IMR-90 (cell line): Measurements from ENCODE around the gene TMEM121B. TPM values are rescaled to one million over a fixed set of nuclear protein-coding genes. Genes with fewer than 3 reads are reported as not detected.

Experiments
- ATAC-seq: fragments of 200-7000 bp; cut with Tn5 transposase; 2 replicates; pipeline ENCODE4 v1.9.1; 2020; ENCODE audit warnings: low read depth, mild to moderate bottlenecking, moderate library complexity
- BruUV-seq: library from RNA; stranded (reverse); fragments of 400-500 nt; replicated peaks from 2 replicates; lab custom pipeline; 2021; lab: Mats Ljungman, UMichigan
- CTCF ChIA-PET: fragments of 300-600 bp; formaldehyde crosslinking; extraction: SDS; loops from one replicate; lab custom pipeline; 2021; ENCODE audit warnings: antibody characterized with exemption; lab: Yijun Ruan, JAX
- POLR2A ChIA-PET: fragments of 300-600 bp; sonication (Branson Sonifier 250); formaldehyde crosslinking; loops from one replicate; lab custom pipeline; 2022; ENCODE audit warnings: antibody characterized with exemption; ENCODE audit not compliant: unreplicated experiment; lab: Charles Lee
- DNase-seq: peaks from one replicate; pipeline ENCODE4 v3.0.0; 2013
- H2AFZ ChIP-seq: replicated peaks from 2 replicates; pipeline ENCODE3; 2013; ENCODE audit warnings: low read length, mild to moderate bottlenecking; ENCODE audit not compliant: poor library complexity
- H2AK5ac ChIP-seq: 2 replicates; pipeline ENCODE4 v1.6.1; 2013; ENCODE audit warnings: low read depth, low read length, inconsistent platforms
- H2AK9ac ChIP-seq: replicated peaks from 2 replicates; pipeline ENCODE3; 2013; ENCODE audit warnings: mild to moderate bottlenecking, low read depth, low read length, moderate library complexity; ENCODE audit not compliant: poor library complexity
- H2BK120ac ChIP-seq: 2 replicates; pipeline ENCODE4 v1.6.1; 2013; ENCODE audit warnings: low read depth, low read length, inconsistent platforms
- H2BK15ac ChIP-seq: 3 replicates; pipeline ENCODE4 v1.6.1; 2013; ENCODE audit warnings: low read depth, low read length, inconsistent platforms
- H2BK20ac ChIP-seq: 2 replicates; pipeline ENCODE4 v1.6.1; 2013; ENCODE audit warnings: low read depth, mild to moderate bottlenecking, inconsistent platforms, low read length, moderate library complexity
- H2BK5ac ChIP-seq: 2 replicates; pipeline ENCODE4 v1.6.1; 2013; ENCODE audit warnings: mild to moderate bottlenecking, low read depth, low read length, inconsistent platforms; ENCODE audit not compliant: poor library complexity, severe bottlenecking
- H3K14ac ChIP-seq: replicated peaks from 2 replicates; pipeline ENCODE4 v1.6.1; 2013; ENCODE audit warnings: low read depth, low read length, inconsistent platforms
- H3K18ac ChIP-seq: 2 replicates; pipeline ENCODE4 v1.6.1; 2013; ENCODE audit warnings: low read depth, low read length, control low read depth
- H3K23ac ChIP-seq: 2 replicates; pipeline ENCODE4 v1.6.1; 2013; ENCODE audit warnings: low read depth, low read length, inconsistent platforms
- H3K27ac ChIP-seq: 2 replicates; pipeline ENCODE4 v1.5.1; 2013; ENCODE audit warnings: mild to moderate bottlenecking, control low read depth, low read length; ENCODE audit not compliant: insufficient read depth
- H3K27me3 ChIP-seq: 2 replicates; pipeline ENCODE4 v1.6.1; 2013; ENCODE audit warnings: low read length; ENCODE audit not compliant: control insufficient read depth, insufficient read depth
- H3K36me3 ChIP-seq: 2 replicates; pipeline ENCODE4 v1.6.1; 2013; ENCODE audit warnings: low read length, mixed read lengths; ENCODE audit not compliant: control insufficient read depth, insufficient read depth
- H3K4ac ChIP-seq: 2 replicates; pipeline ENCODE4 v1.6.1; 2013; ENCODE audit warnings: low read depth, low read length, inconsistent platforms
- H3K4me1 ChIP-seq: 2 replicates; pipeline ENCODE4 v1.6.1; 2013; ENCODE audit warnings: low read length, mixed read lengths; ENCODE audit not compliant: control insufficient read depth, insufficient read depth
- H3K4me2 ChIP-seq: 2 replicates; pipeline ENCODE4 v1.6.1; 2013; ENCODE audit warnings: low read depth, mild to moderate bottlenecking, control low read depth, low read length, moderate library complexity
- H3K4me3 ChIP-seq: 2 replicates; pipeline ENCODE4 v1.5.1; 2013; ENCODE audit warnings: low read depth, mild to moderate bottlenecking, control low read depth, low read length, moderate library complexity; ENCODE audit not compliant: insufficient read depth
- H3K56ac ChIP-seq: 2 replicates; pipeline ENCODE4 v1.6.1; 2013; ENCODE audit warnings: low read length, inconsistent platforms; ENCODE audit not compliant: insufficient read depth; ENCODE audit errors: extremely low read depth
- H3K79me1 ChIP-seq, 2 experiments: 2 replicates each; pipeline ENCODE4 v1.6.1; 2013; ENCODE audit warnings: low read length in 2 of 2, inconsistent platforms in 1 of 2, low read depth in 1 of 2
- H3K9ac ChIP-seq: 2 replicates; pipeline ENCODE4 v1.6.1; 2013; ENCODE audit warnings: low read depth, low read length, control low read depth
- H3K9me1 ChIP-seq: 2 replicates; pipeline ENCODE4 v1.6.1; 2013; ENCODE audit warnings: low read length, inconsistent platforms; ENCODE audit not compliant: insufficient read depth
- H3K9me3 ChIP-seq: 2 replicates; pipeline ENCODE4 v1.6.1; 2013; ENCODE audit warnings: low read length; ENCODE audit not compliant: control insufficient read depth, insufficient read depth
- H4K20me1 ChIP-seq: 2 replicates; pipeline ENCODE4 v1.6.1; 2013; ENCODE audit warnings: low read length, inconsistent platforms; ENCODE audit not compliant: insufficient read depth
- H4K5ac ChIP-seq: 2 replicates; pipeline ENCODE4 v1.6.1; 2013; ENCODE audit warnings: mild to moderate bottlenecking, low read depth, low read length, control low read depth
- H4K8ac ChIP-seq, 2 experiments: 2 replicates each; pipeline ENCODE4 v1.6.1; 2013; ENCODE audit warnings: low read depth in 2 of 2, low read length in 2 of 2, control low read depth in 1 of 2, inconsistent platforms in 1 of 2
- H4K91ac ChIP-seq: 2 replicates; pipeline ENCODE4 v1.6.1; 2013; ENCODE audit warnings: low read depth, low read length, inconsistent platforms; ENCODE audit not compliant: insufficient read depth
- BHLHE40 ChIP-seq: fragments of 150-350 bp; IDR thresholded peaks from 2 replicates; pipeline ENCODE4 v1.6.1; 2016; ENCODE audit warnings: mild to moderate bottlenecking, low read depth, low read length
- CTCF ChIP-seq: conservative IDR thresholded peaks from 2 replicates; pipeline ENCODE4 v1.5.1; 2012; ENCODE audit warnings: mild to moderate bottlenecking, low read depth, low read length, improper control_type of control experiment
- FOS ChIP-seq: fragments of 150-350 bp; IDR thresholded peaks from 2 replicates; pipeline ENCODE4 v1.6.1; 2016; ENCODE audit warnings: low read depth, low read length
- MAZ ChIP-seq: IDR thresholded peaks from 2 replicates; pipeline ENCODE4 v1.6.1; 2012; ENCODE audit warnings: low read depth, mild to moderate bottlenecking, low read length, improper control_type of control experiment, moderate library complexity, borderline replicate concordance
- MXI1 ChIP-seq: IDR thresholded peaks from 2 replicates; pipeline ENCODE4 v1.6.1; 2012; ENCODE audit warnings: low read depth, mild to moderate bottlenecking, low read length, moderate library complexity, borderline replicate concordance
- POLR2A ChIP-seq: IDR thresholded peaks from 2 replicates; pipeline ENCODE4 v1.6.1; 2012; ENCODE audit warnings: mild to moderate bottlenecking, low read depth, low read length
- USF2 ChIP-seq: fragments of 150-350 bp; IDR thresholded peaks from 2 replicates; pipeline ENCODE4 v1.6.1; 2017; ENCODE audit warnings: mild to moderate bottlenecking, antibody characterized with exemption, low read length, low read depth
- WGBS, 2 experiments: methylation state at CpG; one replicate each; pipeline versions ENCODE4 v1.1.5 to v1.1.7; 2013; ENCODE audit warnings: missing lambda C conversion rate in 2 of 2; ENCODE audit not compliant: insufficient read length in 1 of 2; ENCODE audit errors: extremely low coverage in 2 of 2; 5-methylcytosine and 5-hydroxymethylcytosine counted together
- dilution Hi-C: fragments of 300-500 bp; cut with HindIII; formaldehyde crosslinking; loops from one replicate; pipeline ENCODE4 v1.14.3; 2018; ENCODE audit warnings: low sequenced_read_pairs; ENCODE audit not compliant: unreplicated experiment
- in situ Hi-C: fragments of 300-500 bp; cut with MboI; formaldehyde crosslinking; loops from 3 replicates; pipeline ENCODE4 v1.14.3; 2019; ENCODE audit warnings: low sequenced_read_pairs, inconsistent platforms, mixed read lengths
- intact Hi-C: fragments of 100-400 bp; cut with micrococcal nuclease; formaldehyde crosslinking; loops from 2 replicates; pipeline ENCODE4 v1.10.0; 2022
- polyA plus RNA-seq, 3 experiments: library from polyadenylated mRNA; depleted of rRNA; stranded (reverse); fragments of >200 nt; gene quantifications; 2 replicates each; pipeline ENCODE4 v1.2.3, GENCODE V29; 2012; ENCODE audit warnings: low replicate concordance in 1 of 3
- total RNA-seq: library from RNA; depleted of rRNA; stranded (reverse); fragments of >200 nt; gene quantifications from 2 replicates; pipeline ENCODE4 v1.2.3, GENCODE V29; 2012

TMEM121B gene
- total and polyA plus RNA-seq, 2 of the 4 experiments (the other 2 are of a cell fraction), result under 0.01 to 0.29 TPM

- H2BK5ac ChIP-seq, result peak within 1 kb of the TSS; percentile 83
- no peaks in the 10 kb centered on the region for H3K36me3 ChIP-seq
- H4K8ac ChIP-seq, result peak within 1 kb of the TSS; percentile 90 to 91
- POLR2A ChIA-PET, result no interaction called here
- DNase-seq (peak; percentile 82), ATAC-seq (peak; percentile 90)
- in situ Hi-C loops, result no loop called here
- H2BK120ac ChIP-seq, result peak within 1 kb of the TSS; percentile 32
- dilution Hi-C loops, result no loop called here
- peak within 1 kb of the TSS; percentile 78 for H4K5ac ChIP-seq
- H2AK9ac ChIP-seq, result peak within 1 kb of the TSS; percentile 92
- peaks cover 16 to 28% of the 10 kb centered on the region in 2 experiments for H3K79me1 ChIP-seq
- peaks cover under 1% of the 10 kb centered on the region; the same call in 1 of the 2 replicates for H4K20me1 ChIP-seq
- WGBS, 2 experiments, result 2% methylated on average over 58 of the region's 114 CpGs; no CpG with 5 or more reads in 1 of the 2 experiments
- no peaks in the 10 kb centered on the region for H3K9me1 ChIP-seq
- H4K91ac ChIP-seq, result peak within 1 kb of the TSS; percentile 77
- peak within 1 kb of the TSS; percentile 93 for H3K4me2 ChIP-seq
- no peak within 1 kb of the TSS; the same call in 2 of the 3 replicates for H2BK15ac ChIP-seq
- H2AFZ ChIP-seq, result peak within 1 kb of the TSS; percentile 100
- H3K56ac ChIP-seq, result peak within 1 kb of the TSS; percentile 20
- no peaks in the 10 kb centered on the region for H3K9me3 ChIP-seq
- BruUV-seq, result no TSS peak
- CTCF ChIA-PET, result interaction anchor here (0.6 to 3.7 kb wide), 2 partner anchors 13 to 347 kb away, joined by 6 to 21 read pairs; no protein-coding TSS in a partner anchor
- intact Hi-C loops, result loop anchor here (1.0 to 2.0 kb wide), 2 partner anchors 12 to 74 kb away; partner anchors contain the start of gene IL17RA
- H3K4me3 ChIP-seq, result peak within 1 kb of the TSS; percentile 61
- H3K9ac ChIP-seq, result peak within 1 kb of the TSS; percentile 82
- TF ChIP-seq CTCF (no peak), POLR2A (no peak), USF2 (peak; percentile 52; the same call in 1 of the 2 replicates), FOS (no peak), MXI1 (peak; percentile 52; the same call in 1 of the 2 replicates), MAZ (peak; percentile 78; the same call in 1 of the 2 replicates), BHLHE40 (peak; percentile 99)
- peak within 1 kb of the TSS; percentile 36 for H2AK5ac ChIP-seq
- peaks cover 4% of the 10 kb centered on the region; the same call in 1 of the 2 replicates for H3K4me1 ChIP-seq
- H3K4ac ChIP-seq, result peak within 1 kb of the TSS; percentile 77
- H3K23ac ChIP-seq, result peak within 1 kb of the TSS; percentile 63
- H3K14ac ChIP-seq, result peak within 1 kb of the TSS; percentile 82
- no peaks in the 10 kb centered on the region for H3K27me3 ChIP-seq
- H3K27ac ChIP-seq, result peak within 1 kb of the TSS; percentile 85
- H3K18ac ChIP-seq, result peak within 1 kb of the TSS; percentile 17
- no peak within 1 kb of the TSS; the same call in 1 of the 2 replicates for H2BK20ac ChIP-seq
These were observed 37.7 kb upstream of the TMEM121B start, which contains the start of gene HDHD5 for GRCh38 chr22:17158568-17159503. HDHD5 (minus strand) TSS chr22:17159277; CDS start chr22:17159251, 26 bp downstream.
